Amniotic epithelial cell (primary cell): ENCODE data around the gene LNPEP.

Source experiments
- DNase-seq: peaks from one replicate; pipeline ENCODE4 v3.0.0-alpha.2; 2010; ENCODE audit warnings: low read depth

The LNPEP gene

GRCh38 chr5:96935559-96936430, at the start of gene LNPEP:
Gene LNPEP, plus strand, starts transcription at chr5:96936080. Its CDS starts 76 bp downstream, at chr5:96936156.
- peak; percentile 97 for DNase-seq

GRCh38 chr5:96893342-96893741, 42.5 kb upstream of the LNPEP start:
- peak; percentile 84 for DNase-seq

- DNase-seq, result no peak
These were observed 39.6 kb upstream of the LNPEP start for GRCh38 chr5:96896276-96896675.

- DNase-seq, result no peak
These were observed 39.1 kb upstream of the LNPEP start for GRCh38 chr5:96896806-96897205.

GRCh38 chr5:96901384-96901783, 34.5 kb upstream of the LNPEP start:
- DNase-seq, result no peak

GRCh38 chr5:96901841-96902240, 34.0 kb upstream of the LNPEP start:
- no peak for DNase-seq

GRCh38 chr5:96902876-96903275, 33.0 kb upstream of the LNPEP start:
- DNase-seq, result no peak

- peak; percentile 9 for DNase-seq
These were observed 32.6 kb upstream of the LNPEP start for GRCh38 chr5:96903300-96903699.

GRCh38 chr5:96904054-96904931, 31.6 kb upstream of the LNPEP start:
- peak; percentile 34 for DNase-seq

- DNase-seq, result no peak
These were observed 30.0 kb upstream of the LNPEP start for GRCh38 chr5:96905864-96906263.

GRCh38 chr5:96909003-96909402, 26.9 kb upstream of the LNPEP start:
- DNase-seq, result peak; percentile 33

- DNase-seq, result no peak
These were observed 26.4 kb upstream of the LNPEP start for GRCh38 chr5:96909435-96909834.

GRCh38 chr5:96911139-96911538, 24.7 kb upstream of the LNPEP start:
- no peak for DNase-seq

- no peak for DNase-seq
These were observed 22.6 kb upstream of the LNPEP start for GRCh38 chr5:96913233-96913632.

- DNase-seq, result no peak
These were observed 16.1 kb upstream of the LNPEP start for GRCh38 chr5:96919754-96920197.

- DNase-seq, result no peak
These were observed 15.0 kb upstream of the LNPEP start for GRCh38 chr5:96920744-96921355.

- no peak for DNase-seq
These were observed 13.2 kb upstream of the LNPEP start for GRCh38 chr5:96922499-96923244.

GRCh38 chr5:96924016-96924443, 11.8 kb upstream of the LNPEP start:
- no peak for DNase-seq

- DNase-seq, result no peak
These were observed 9.6 kb upstream of the LNPEP start for GRCh38 chr5:96926276-96926675.

GRCh38 chr5:96927008-96927407, 8.9 kb upstream of the LNPEP start:
- peak; percentile 51 for DNase-seq

- no peak for DNase-seq
These were observed 6.8 kb upstream of the LNPEP start for GRCh38 chr5:96928931-96929708.
